ENCODE results near the gene THBS3. TPM values are rescaled to one million over a fixed set of nuclear protein-coding genes. Genes with fewer than 3 reads are reported as not detected.

THBS3 gene
- total RNA-seq, 1 experiment from 2014 or later, result 33.0 TPM

DNA sequence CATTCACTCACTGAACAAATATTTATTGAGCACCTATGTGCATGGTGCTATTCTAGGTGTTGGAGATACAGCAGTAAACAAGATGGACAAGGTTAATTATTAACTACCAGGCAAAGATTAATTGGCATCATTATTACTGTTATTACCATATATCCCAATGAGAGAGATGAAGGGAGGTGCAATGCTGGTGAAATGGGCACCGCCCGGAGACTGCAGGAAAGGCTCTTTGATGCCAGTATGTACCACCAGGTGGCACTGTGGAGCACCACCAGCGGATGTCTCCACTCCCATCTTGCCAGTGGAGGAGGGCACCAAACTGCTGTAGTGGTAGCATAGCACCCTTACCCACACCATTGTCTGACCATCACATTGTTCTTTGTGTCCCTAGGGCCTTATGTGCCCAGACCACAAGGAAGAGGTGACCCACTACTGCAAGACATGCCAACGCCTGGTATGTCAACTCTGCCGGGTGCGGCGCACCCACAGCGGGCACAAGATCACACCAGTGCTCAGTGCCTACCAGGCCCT is 31.1 kb downstream of the THBS3 start:
- DNase-seq (ENCODE audit: unreplicated experiment), result peak; percentile 91
- H3K27me3 Mint-ChIP-seq (ENCODE audit: insufficient read depth, unreplicated experiment), result no peaks in the 10 kb centered on the region
- peaks cover 36% of the 10 kb centered on the region for H3K4me1 Mint-ChIP-seq (ENCODE audit: insufficient read depth, unreplicated experiment)
- H3K4me3 Mint-ChIP-seq (ENCODE audit: unreplicated experiment), result no peak overlapping the region
- no peaks in the 10 kb centered on the region for H3K9me3 Mint-ChIP-seq (ENCODE audit: unreplicated experiment)
- intact Hi-C loops (cut with micrococcal nuclease), result loop anchor here (1.0 to 5.0 kb wide), 5 partner anchors 16 to 416 kb away; partner anchors contain the start of gene MTX1
- TF ChIP-seq, protein P1, sequence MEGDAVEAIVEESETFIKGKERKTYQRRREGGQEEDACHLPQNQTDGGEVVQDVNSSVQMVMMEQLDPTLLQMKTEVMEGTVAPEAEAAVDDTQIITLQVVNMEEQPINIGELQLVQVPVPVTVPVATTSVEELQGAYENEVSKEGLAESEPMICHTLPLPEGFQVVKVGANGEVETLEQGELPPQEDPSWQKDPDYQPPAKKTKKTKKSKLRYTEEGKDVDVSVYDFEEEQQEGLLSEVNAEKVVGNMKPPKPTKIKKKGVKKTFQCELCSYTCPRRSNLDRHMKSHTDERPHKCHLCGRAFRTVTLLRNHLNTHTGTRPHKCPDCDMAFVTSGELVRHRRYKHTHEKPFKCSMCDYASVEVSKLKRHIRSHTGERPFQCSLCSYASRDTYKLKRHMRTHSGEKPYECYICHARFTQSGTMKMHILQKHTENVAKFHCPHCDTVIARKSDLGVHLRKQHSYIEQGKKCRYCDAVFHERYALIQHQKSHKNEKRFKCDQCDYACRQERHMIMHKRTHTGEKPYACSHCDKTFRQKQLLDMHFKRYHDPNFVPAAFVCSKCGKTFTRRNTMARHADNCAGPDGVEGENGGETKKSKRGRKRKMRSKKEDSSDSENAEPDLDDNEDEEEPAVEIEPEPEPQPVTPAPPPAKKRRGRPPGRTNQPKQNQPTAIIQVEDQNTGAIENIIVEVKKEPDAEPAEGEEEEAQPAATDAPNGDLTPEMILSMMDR (IDR thresholded peaks at IDR 0.05; ENCODE audit: unreplicated experiment), result peak; percentile 95
- no peak overlapping the region for H3K27ac Mint-ChIP-seq (ENCODE audit: low read depth, unreplicated experiment)
- ChIA-PET POLR2A (interaction anchor here (0.7 to 15.7 kb wide), 4 partner anchors 18 to 1018 kb away, joined by 3 to 215 read pairs (median 4); no protein-coding TSS in a partner anchor), CTCF (interaction anchor here (0.6 to 14.5 kb wide), 22 partner anchors 8 to 613 kb away, joined by 3 to 380 read pairs (median 6); partner anchors contain the start of genes CLK2, EFNA1, MTX1 and THBS3)
- H3K36me3 Mint-ChIP-seq (ENCODE audit: insufficient read depth, unreplicated experiment), result peaks cover 13% of the 10 kb centered on the region
- no TSS peak for BruUV-seq (replicated peaks)

DNA sequence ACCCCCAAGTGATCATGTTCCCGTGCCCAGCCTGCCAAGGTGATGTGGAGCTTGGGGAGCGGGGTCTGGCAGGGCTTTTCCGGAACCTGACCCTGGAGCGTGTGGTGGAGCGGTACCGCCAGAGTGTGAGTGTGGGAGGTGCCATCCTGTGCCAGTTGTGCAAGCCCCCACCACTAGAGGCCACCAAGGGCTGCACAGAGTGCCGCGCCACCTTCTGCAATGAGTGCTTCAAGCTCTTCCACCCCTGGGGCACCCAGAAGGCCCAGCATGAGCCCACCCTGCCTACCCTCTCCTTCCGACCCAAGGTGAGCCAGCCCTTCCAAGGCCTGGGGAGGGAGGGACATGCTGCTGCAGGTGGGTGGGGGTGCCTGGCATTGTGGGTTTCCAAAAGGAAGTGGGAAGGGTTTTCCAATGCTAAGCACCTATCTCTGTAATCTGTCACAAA is 31.7 kb downstream of the THBS3 start:
- TF ChIP-seq, protein P1 (IDR thresholded peaks at IDR 0.05; ENCODE audit: unreplicated experiment), result no peak
- intact Hi-C loops (cut with micrococcal nuclease), result loop anchor here (1.0 to 5.0 kb wide), 5 partner anchors 17 to 416 kb away; partner anchors contain the start of gene MTX1
- no TSS peak for BruUV-seq (replicated peaks)
- Mint-ChIP-seq H3K9me3 (ENCODE audit: unreplicated experiment) (no peaks in the 10 kb centered on the region), H3K4me3 (ENCODE audit: unreplicated experiment) (no peak overlapping the region), H3K27ac (ENCODE audit: low read depth, unreplicated experiment) (no peak overlapping the region), H3K27me3 (ENCODE audit: insufficient read depth, unreplicated experiment) (no peaks in the 10 kb centered on the region), H3K4me1 (ENCODE audit: insufficient read depth, unreplicated experiment) (peaks cover 36% of the 10 kb centered on the region), H3K36me3 (ENCODE audit: insufficient read depth, unreplicated experiment) (peaks cover 20% of the 10 kb centered on the region)
- DNase-seq (ENCODE audit: unreplicated experiment), result no peak
- ChIA-PET CTCF (interaction anchor here (0.5 to 14.5 kb wide), 31 partner anchors 8 to 213 kb away, joined by 3 to 380 read pairs (median 4); partner anchors contain the start of genes LENEP and THBS3), POLR2A (interaction anchor here (1.1 to 15.7 kb wide), 3 partner anchors 19 to 174 kb away, joined by 3 to 215 read pairs (median 5); partner anchors contain the start of gene ZBTB7B)

DNA sequence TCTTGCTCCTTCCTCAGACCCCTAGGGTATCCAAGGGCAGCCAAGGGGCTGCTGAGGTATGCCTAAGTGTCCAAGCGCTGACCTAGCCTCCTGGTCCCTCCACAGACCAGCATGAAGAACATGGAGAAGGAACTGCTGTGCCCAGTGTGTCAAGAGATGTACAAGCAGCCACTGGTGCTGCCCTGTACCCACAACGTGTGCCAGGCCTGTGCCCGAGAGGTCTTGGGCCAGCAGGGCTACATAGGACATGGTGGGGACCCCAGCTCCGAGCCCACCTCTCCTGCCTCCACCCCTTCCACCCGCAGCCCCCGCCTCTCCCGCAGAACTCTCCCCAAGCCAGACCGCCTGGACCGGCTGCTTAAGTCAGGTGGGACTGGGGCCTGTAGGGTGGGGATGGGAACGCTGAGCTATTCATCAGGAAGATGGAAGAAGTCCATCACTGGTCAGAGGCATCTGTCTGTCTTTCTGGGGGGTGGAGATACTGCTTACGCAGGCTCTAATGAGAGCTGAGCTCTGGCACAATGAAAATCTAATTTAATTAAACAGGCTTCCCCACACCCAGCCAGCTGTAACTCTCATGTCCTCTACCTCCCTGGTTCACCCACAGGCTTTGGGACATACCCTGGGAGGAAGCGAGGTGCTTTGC is 32.3 kb downstream of the THBS3 start:
- ChIA-PET CTCF (interaction anchor here (0.5 to 14.5 kb wide), 40 partner anchors 9 to 1510 kb away, joined by 3 to 380 read pairs (median 4); partner anchors contain the start of genes FLAD1, LENEP and THBS3), POLR2A (interaction anchor here (1.1 to 15.7 kb wide), 4 partner anchors 19 to 173 kb away, joined by 3 to 215 read pairs (median 30); partner anchors contain the start of genes SLC50A1 and ZBTB7B)
- intact Hi-C loops (cut with micrococcal nuclease), result loop anchor here (5.0 kb wide), 1 partner anchor 417 kb away; no protein-coding TSS in a partner anchor
- no peak for DNase-seq (ENCODE audit: unreplicated experiment)
- H3K9me3 Mint-ChIP-seq (ENCODE audit: unreplicated experiment), result no peaks in the 10 kb centered on the region
- no peaks in the 10 kb centered on the region for H3K27me3 Mint-ChIP-seq (ENCODE audit: insufficient read depth, unreplicated experiment)
- peaks cover 24% of the 10 kb centered on the region for H3K36me3 Mint-ChIP-seq (ENCODE audit: insufficient read depth, unreplicated experiment)
- no peak overlapping the region for H3K27ac Mint-ChIP-seq (ENCODE audit: low read depth, unreplicated experiment)
- no peak overlapping the region for H3K4me3 Mint-ChIP-seq (ENCODE audit: unreplicated experiment)
- TF ChIP-seq, protein P1 (IDR thresholded peaks at IDR 0.05; ENCODE audit: unreplicated experiment), result no peak
- no TSS peak for BruUV-seq (replicated peaks)
- H3K4me1 Mint-ChIP-seq (ENCODE audit: insufficient read depth, unreplicated experiment), result peaks cover 39% of the 10 kb centered on the region

Measured in MCF 10A (cell line).